ENCODE measurements around the gene QKI. TPM values are rescaled to one million over a fixed set of nuclear protein-coding genes. Genes with fewer than 3 reads are reported as not detected.

The QKI gene
- total and polyA plus RNA-seq, 2 of the 8 experiments (the other 6 are each of a cell fraction or from before 2014, with no cell fraction given): 181 to 183 TPM

DNA sequence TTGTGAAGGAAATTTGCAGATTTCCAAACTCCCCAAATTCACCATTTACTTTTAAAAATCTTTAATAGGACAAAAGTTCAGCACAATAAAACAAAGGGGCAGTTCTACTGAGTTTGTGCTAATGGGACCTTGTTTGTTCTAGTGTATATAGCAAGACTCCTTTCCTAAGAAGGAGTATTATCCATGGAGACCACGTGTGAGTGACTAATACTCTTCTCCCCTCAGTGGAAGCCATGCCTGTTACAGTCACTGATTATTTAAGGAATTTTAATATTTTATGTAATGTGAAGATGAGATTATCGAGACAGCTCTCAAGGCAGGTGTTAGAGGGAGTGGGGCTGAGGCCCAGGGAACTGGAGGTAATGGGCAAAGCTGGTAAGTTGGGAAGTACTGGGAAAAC is 16.4 kb upstream of the QKI start:
- no peaks in the 10 kb centered on the region for H3K79me2 ChIP-seq (ENCODE audit: control insufficient read depth in 1 of 2, insufficient read depth in 2 of 2, low read length in 2 of 2)
- FAIRE-seq (no peak), DNase-seq (ENCODE audit: low read depth in 1 of 2, low spot score in 2 of 2) (no peak)
- no peak overlapping the region for H3K18ac ChIP-seq (ENCODE audit: extremely low read depth, low read length)
- H3K9me3 ChIP-seq (ENCODE audit: insufficient read depth in 2 of 2, low read depth in 1 of 2, low read length in 1 of 2): no peaks in the 10 kb centered on the region
- no peak overlapping the region for H3K23ac ChIP-seq (ENCODE audit: insufficient read length)
- H3K23me2 ChIP-seq (ENCODE audit: low read depth, low read length): peaks cover 3% of the 10 kb centered on the region; the same call in 1 of the 2 replicates
- no peaks in the 10 kb centered on the region for H3K36me3 ChIP-seq (ENCODE audit: control insufficient read depth in 2 of 4, insufficient read depth in 4 of 4, low read length in 3 of 4)
- no peak overlapping the region for H4K5ac ChIP-seq (ENCODE audit: insufficient read length, low read depth, low read length)
- no peak overlapping the region for H3K56ac ChIP-seq (replicated peaks; ENCODE audit: insufficient read length, low read depth, low read length)
- no peak overlapping the region for H2AFZ ChIP-seq (ENCODE audit: low read length)
- H2BK12ac ChIP-seq (ENCODE audit: low read depth, low read length): no peak overlapping the region
- no peak overlapping the region for H3K4me2 ChIP-seq (ENCODE audit: insufficient read depth in 1 of 2, low read depth in 2 of 2, low read length in 2 of 2)
- H3K14ac ChIP-seq (ENCODE audit: insufficient read length): no peak overlapping the region
- H2AK5ac ChIP-seq (ENCODE audit: low read depth, low read length): no peak overlapping the region
- no peak overlapping the region for H2BK120ac ChIP-seq (replicated peaks; ENCODE audit: low read depth, low read length)
- POLR2A ChIA-PET (ENCODE audit: partially characterized antibody): no interaction called here
- H4K91ac ChIP-seq (replicated peaks; ENCODE audit: insufficient read length, low read length): no peak overlapping the region
- peaks cover 0 to 11% (median 4%) of the 10 kb centered on the region in 4 experiments; a peak in 5 of 7 replicates for H3K4me1 ChIP-seq (replicated peaks in 1 of 4; ENCODE audit: control insufficient read depth in 3 of 4, insufficient read depth in 4 of 4, low read length in 3 of 4)
- CTCF ChIA-PET (ENCODE audit: partially characterized antibody): no interaction called here
- no peaks in the 10 kb centered on the region for H3K27me3 ChIP-seq (replicated peaks in 1 of 4; ENCODE audit: control insufficient read depth in 3 of 4, extremely low read depth in 1 of 4, insufficient read depth in 3 of 4, low read length in 3 of 4)
- H4K8ac ChIP-seq (ENCODE audit: extremely low read depth, insufficient read depth, low read length): no peak overlapping the region
- H3K9ac ChIP-seq (replicated peaks in 1 of 4; ENCODE audit: extremely low read depth in 1 of 4, low read depth in 3 of 4, low read length in 3 of 4): no peak overlapping the region
- H2BK20ac ChIP-seq (ENCODE audit: low read length): no peak overlapping the region
- no peaks in the 10 kb centered on the region for H3K79me1 ChIP-seq (ENCODE audit: low read depth, low read length)
- H4K20me1 ChIP-seq (replicated peaks in 1 of 2; ENCODE audit: control insufficient read depth in 1 of 2, insufficient read depth in 2 of 2, low read length in 2 of 2): no peaks in the 10 kb centered on the region
- H3K27ac ChIP-seq (ENCODE audit: low read depth, low read length): no peak overlapping the region
- H3K4ac ChIP-seq (replicated peaks; ENCODE audit: insufficient read length, low read depth, low read length): no peak overlapping the region
- no peak overlapping the region for H2BK15ac ChIP-seq (ENCODE audit: low read length)
- H3K4me3 ChIP-seq (ENCODE audit: extremely low read depth in 1 of 4, insufficient read depth in 2 of 4, low read depth in 3 of 4, low read length in 4 of 4): no peak overlapping the region
- 83% methylated on average over 2 of the region's 2 CpGs; no CpG with 5 or more reads in 1 of the 2 experiments for WGBS, 2 experiments (ENCODE audit: extremely low coverage in 1 of 2, insufficient coverage in 1 of 2, insufficient read length in 1 of 2, insufficient replicate concordance in 2 of 2, low coverage in 1 of 2, low lambda C conversion rate in 2 of 2, missing lambda C conversion rate in 1 of 2)
- H2BK5ac ChIP-seq (ENCODE audit: low read depth, low read length): no peak overlapping the region
- no peak for TF ChIP-seq SIN3A (conservative IDR thresholded peaks at IDR 0.05 in 1 of 2, IDR thresholded peaks at IDR 0.05 in 1 of 2; ENCODE audit: low read depth in 1 of 2, low read length in 2 of 2)
- TF ChIP-seq E2F6 (IDR thresholded peaks at IDR 0.05): no peak
- no peak for TF ChIP-seq MAFK (IDR thresholded peaks at IDR 0.05; ENCODE audit: low read depth, low read length)
- no peak for TF ChIP-seq SRF (IDR thresholded peaks at IDR 0.05; ENCODE audit: low read depth, low read length)
- TF ChIP-seq, protein P1, sequence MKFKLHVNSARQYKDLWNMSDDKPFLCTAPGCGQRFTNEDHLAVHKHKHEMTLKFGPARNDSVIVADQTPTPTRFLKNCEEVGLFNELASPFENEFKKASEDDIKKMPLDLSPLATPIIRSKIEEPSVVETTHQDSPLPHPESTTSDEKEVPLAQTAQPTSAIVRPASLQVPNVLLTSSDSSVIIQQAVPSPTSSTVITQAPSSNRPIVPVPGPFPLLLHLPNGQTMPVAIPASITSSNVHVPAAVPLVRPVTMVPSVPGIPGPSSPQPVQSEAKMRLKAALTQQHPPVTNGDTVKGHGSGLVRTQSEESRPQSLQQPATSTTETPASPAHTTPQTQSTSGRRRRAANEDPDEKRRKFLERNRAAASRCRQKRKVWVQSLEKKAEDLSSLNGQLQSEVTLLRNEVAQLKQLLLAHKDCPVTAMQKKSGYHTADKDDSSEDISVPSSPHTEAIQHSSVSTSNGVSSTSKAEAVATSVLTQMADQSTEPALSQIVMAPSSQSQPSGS (IDR thresholded peaks at IDR 0.05; ENCODE audit: low read length): no peak
- no peak for TF ChIP-seq SP2 (IDR thresholded peaks at IDR 0.05; ENCODE audit: low read length)
- TF ChIP-seq PHF8 (conservative IDR thresholded peaks at IDR 0.05; ENCODE audit: low read depth, low read length): no peak
- TF ChIP-seq CEBPB (IDR thresholded peaks at IDR 0.05; ENCODE audit: low read depth, low read length): no peak
- TF ChIP-seq POU5F1 (IDR thresholded peaks at IDR 0.05; ENCODE audit: low read depth, low read length): no peak
- TF ChIP-seq NRF1 (IDR thresholded peaks at IDR 0.05; ENCODE audit: low read depth, low read length): no peak
- no peak for TF ChIP-seq CREB1 (IDR thresholded peaks at IDR 0.05)
- no peak for TF ChIP-seq CHD1 (IDR thresholded peaks at IDR 0.05; ENCODE audit: low read depth, low read length)
- no peak for TF ChIP-seq JUND (IDR thresholded peaks at IDR 0.05; ENCODE audit: low read length)
- no peak for TF ChIP-seq YY1 (IDR thresholded peaks at IDR 0.05; ENCODE audit: low read depth, low read length)
